ENCODE measurements around the gene DNAJB1.

Gene DNAJB1

GRCh38 chr19:14472202-14472938 is 45.8 kb downstream of the DNAJB1 start:
- Histone ChIP-seq H3K4me2 (ENCODE audit: low read depth, low read length, poor library complexity, severe bottlenecking) (no peak overlapping the region), H3K27me3 (ENCODE audit: insufficient read depth, low read length, poor library complexity, severe bottlenecking) (no peaks in the 10 kb centered on the region), H2AFZ (ENCODE audit: low read length) (no peak overlapping the region), H3K9ac (ENCODE audit: low read depth, low read length, poor library complexity, severe bottlenecking) (no peak overlapping the region), H3K4me1 (ENCODE audit: insufficient read depth, low read length, poor library complexity, severe bottlenecking) (peaks cover 10% of the 10 kb centered on the region), H3K9me3 (ENCODE audit: insufficient read depth, low read depth, low read length) (no peaks in the 10 kb centered on the region), H3K9me2 (replicated peaks; ENCODE audit: low read depth, low read length) (no peaks in the 10 kb centered on the region), H3F3A (ENCODE audit: low read depth) (no peaks in the 10 kb centered on the region), H4K20me1 (ENCODE audit: insufficient read depth, low read length, poor library complexity, severe bottlenecking) (no peaks in the 10 kb centered on the region), H3K79me2 (ENCODE audit: insufficient read depth, low read length) (no peaks in the 10 kb centered on the region), H3K4me3 (ENCODE audit: low read length, poor library complexity, severe bottlenecking) (no peak overlapping the region), H3K36me3 (ENCODE audit: insufficient read depth, low read length) (peaks cover 29% of the 10 kb centered on the region; the same call in 1 of the 2 replicates)
- TF ChIP-seq CTCF (conservative IDR thresholded peaks at IDR 0.05; ENCODE audit: low read length) (peak; percentile 70), EZH2phosphoT487 (IDR thresholded peaks at IDR 0.05; ENCODE audit: borderline replicate concordance) (no peak)

- no peaks in the 10 kb centered on the region for H3K9me3 ChIP-seq (ENCODE audit: insufficient read depth, low read depth, low read length)
- no peaks in the 10 kb centered on the region for H3K79me2 ChIP-seq (ENCODE audit: insufficient read depth, low read length)
- H3K4me1 ChIP-seq (ENCODE audit: insufficient read depth, low read length, poor library complexity, severe bottlenecking) = peaks cover 10% of the 10 kb centered on the region
- no peaks in the 10 kb centered on the region for H3K27me3 ChIP-seq (ENCODE audit: insufficient read depth, low read length, poor library complexity, severe bottlenecking)
- H3K36me3 ChIP-seq (ENCODE audit: insufficient read depth, low read length) = peaks cover 33% of the 10 kb centered on the region; the same call in 1 of the 2 replicates
- no peaks in the 10 kb centered on the region for H3K9me2 ChIP-seq (replicated peaks; ENCODE audit: low read depth, low read length)
- no peak overlapping the region for H3K4me3 ChIP-seq (ENCODE audit: low read length, poor library complexity, severe bottlenecking)
- H3F3A ChIP-seq (ENCODE audit: low read depth) = no peaks in the 10 kb centered on the region
- no peak overlapping the region for H2AFZ ChIP-seq (ENCODE audit: low read length)
- H4K20me1 ChIP-seq (ENCODE audit: insufficient read depth, low read length, poor library complexity, severe bottlenecking) = no peaks in the 10 kb centered on the region
- no peak overlapping the region for H3K4me2 ChIP-seq (ENCODE audit: low read depth, low read length, poor library complexity, severe bottlenecking)
- TF ChIP-seq EZH2phosphoT487 (IDR thresholded peaks at IDR 0.05; ENCODE audit: borderline replicate concordance) (no peak), CTCF (conservative IDR thresholded peaks at IDR 0.05; ENCODE audit: low read length) (no peak)
- H3K9ac ChIP-seq (ENCODE audit: low read depth, low read length, poor library complexity, severe bottlenecking) = no peak overlapping the region
Observed at GRCh38 chr19:14471436-14472187, 46.6 kb downstream of the DNAJB1 start.

GRCh38 chr19:14470031-14470876 is 47.9 kb downstream of the DNAJB1 start:
- Histone ChIP-seq H3K4me1 (ENCODE audit: insufficient read depth, low read length, poor library complexity, severe bottlenecking) (peaks cover 2% of the 10 kb centered on the region), H3K4me3 (ENCODE audit: low read length, poor library complexity, severe bottlenecking) (no peak overlapping the region), H3K9me3 (ENCODE audit: insufficient read depth, low read depth, low read length) (no peaks in the 10 kb centered on the region), H3K9ac (ENCODE audit: low read depth, low read length, poor library complexity, severe bottlenecking) (no peak overlapping the region), H3K27me3 (ENCODE audit: insufficient read depth, low read length, poor library complexity, severe bottlenecking) (no peaks in the 10 kb centered on the region), H3F3A (ENCODE audit: low read depth) (no peaks in the 10 kb centered on the region), H3K79me2 (ENCODE audit: insufficient read depth, low read length) (no peaks in the 10 kb centered on the region), H3K36me3 (ENCODE audit: insufficient read depth, low read length) (peaks cover 39% of the 10 kb centered on the region; the same call in 1 of the 2 replicates), H3K4me2 (ENCODE audit: low read depth, low read length, poor library complexity, severe bottlenecking) (no peak overlapping the region), H2AFZ (ENCODE audit: low read length) (no peak overlapping the region), H4K20me1 (ENCODE audit: insufficient read depth, low read length, poor library complexity, severe bottlenecking) (no peaks in the 10 kb centered on the region), H3K9me2 (replicated peaks; ENCODE audit: low read depth, low read length) (no peaks in the 10 kb centered on the region)
- TF ChIP-seq CTCF (conservative IDR thresholded peaks at IDR 0.05; ENCODE audit: low read length) = no peak
- TF ChIP-seq EZH2phosphoT487 (IDR thresholded peaks at IDR 0.05; ENCODE audit: borderline replicate concordance) = no peak

All from Loucy (cell line).